Pancreas (tissue), 10 donors: ENCODE data around the gene MYL11. TPM values are rescaled to one million over a fixed set of nuclear protein-coding genes. Genes with fewer than 3 reads are reported as not detected.

Experiments
- ATAC-seq, 4 donors: fragments of 200-7000 bp; cut with Tn5 transposase; one replicate each; pipeline versions ENCODE4 v1.8.0 to v1.9.1; 2020; ENCODE audit warnings: mild to moderate bottlenecking in 4 of 4, moderate library complexity in 4 of 4
- DNase-seq, 6 donors: peaks; one replicate each; pipeline ENCODE4 v3.0.0-alpha.2; 2020
- FAIRE-seq: peaks from 2 replicates; lab custom pipeline; 2012; peaks lifted over from hg19 to GRCh38; lab: Jason Lieb, UNC
- H3K27ac ChIP-seq, 4 donors: fragments of 200-600 bp; sonication (generic); 1 replicate in 3 of 4; 2 replicates in 1 of 4; pipeline versions ENCODE4 v1.5.0 to v1.8.0; 2020
- H3K27me3 ChIP-seq, 4 donors: fragments of 200-600 bp; one replicate each; pipeline ENCODE4 v1.8.0; 2021
- H3K36me3 ChIP-seq, 3 donors: fragments of 200-600 bp; sonication (generic) in 1 of 3; one replicate each; pipeline versions ENCODE4 v1.5.0 to v1.8.0; 2020 to 2021
- H3K4me1 ChIP-seq, 3 donors: fragments of 200-600 bp; one replicate each; pipeline ENCODE4 v1.8.0; 2021
- H3K4me3 ChIP-seq, 4 donors: fragments of 200-600 bp; sonication (generic) in 2 of 4; one replicate each; pipeline versions ENCODE4 v1.5.0 to v1.8.0; 2020 to 2021
- H3K9me3 ChIP-seq, 4 donors: fragments of 200-600 bp; one replicate each; pipeline ENCODE4 v1.8.0; 2021
- WGBS, 2 donors: extraction: QIAGEN DNeasy Blood & Tissue Kit; methylation state at CpG; one replicate each; pipeline ENCODE4 v1.1.7; 2013; 5-methylcytosine and 5-hydroxymethylcytosine counted together
- intact Hi-C, 3 donors: fragments of 100-400 bp; cut with DNase I; formaldehyde crosslinking; loops; one replicate each; pipeline versions ENCODE4 v1.11.1 to v1.14.2; 2022
- polyA plus RNA-seq, 2 donors: library from polyadenylated mRNA; stranded (reverse); fragments of 200-250 nt; gene quantifications; one replicate each; pipeline ENCODE4 v1.2.3, GENCODE V29; 2013
- total RNA-seq, 6 donors: library from RNA; stranded (reverse); fragmentation: NEBNext Ultra II Directional in 4 of 6; extraction: Animal tissue kit (Norgen Biotek cat#: 25700) in 4 of 6; gene quantifications; one replicate each; pipeline versions ENCODE4 v1.2.1 to v1.2.4, GENCODE V29; 2021 to 2023
- TF ChIP-seq, protein P1 (sequence below), 4 donors: fragments of 200-600 bp; sonication (generic) in 3 of 4; IDR thresholded peaks; one replicate each; pipeline versions ENCODE4 v1.5.0 to v1.8.0; 2021; ENCODE audit warnings: antibody characterized with exemption in 4 of 4
- donor health status: healthy with polysubstance abuse.
- donor health status: DM: no; HTN: no; CAD: no; lungs with moderate emphysema.
- donor health status: DM: no; HTN: no; CAD: no.
- donor health status: control.
- donor health status: control.
- donor health status: Bipolar disorder and iron deficiency.
- donor health status: DM: yes; HTN: yes; CAD: no.
- donor health status: DM: no; HTN: no; CAD: no.
- donor health status: DM: no; HTN: no; CAD: no.
- donor health status: DM: yes; HTN: yes; CAD: no.

The MYL11 gene
- total and polyA plus RNA-seq, 8 donors: 0.24 to 0.84 (median 0.31) TPM; not detected in 3

DNA sequence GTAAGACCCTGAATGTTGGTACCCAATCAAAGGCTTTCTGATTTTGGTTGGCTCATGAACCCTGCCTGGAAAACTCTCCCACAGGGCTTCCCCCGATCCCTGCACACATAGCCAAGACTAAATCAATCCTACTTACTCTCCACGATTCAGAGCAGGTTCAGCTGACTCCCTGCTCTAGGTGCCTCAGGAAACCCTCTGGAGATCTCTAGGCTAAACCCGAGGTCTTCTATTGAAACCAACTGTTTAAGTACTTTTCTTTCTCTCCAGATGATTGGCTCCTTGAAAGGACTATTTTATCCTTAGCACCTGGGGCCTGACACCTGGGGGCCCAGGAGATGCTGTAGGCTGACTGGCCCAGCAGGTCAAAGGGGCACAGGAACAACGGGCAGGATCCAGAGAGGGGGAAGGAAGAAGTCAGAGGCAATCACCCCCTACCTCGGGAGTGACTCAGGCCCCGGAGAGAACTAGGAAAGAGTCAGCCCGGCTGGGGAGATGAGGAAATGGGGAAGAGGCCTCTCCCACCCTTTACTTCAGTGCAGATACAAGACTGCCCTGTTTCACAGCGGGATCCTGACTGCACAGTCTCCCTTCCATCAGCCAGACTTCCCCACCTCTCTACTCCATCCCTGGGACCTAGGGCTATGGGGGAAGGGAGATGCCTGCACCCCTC lies 6.3 kb upstream of the MYL11 start:
- H3K9me3 ChIP-seq: no peaks in the 10 kb centered on the region
- FAIRE-seq (no peak), ATAC-seq (no peak), DNase-seq (peak in 2 of 6 donors; percentile 21 to 24)
- WGBS, 2 donors: 1% methylated on average over 7 to 8 of the region's 8 CpGs
- TF ChIP-seq, protein P1, sequence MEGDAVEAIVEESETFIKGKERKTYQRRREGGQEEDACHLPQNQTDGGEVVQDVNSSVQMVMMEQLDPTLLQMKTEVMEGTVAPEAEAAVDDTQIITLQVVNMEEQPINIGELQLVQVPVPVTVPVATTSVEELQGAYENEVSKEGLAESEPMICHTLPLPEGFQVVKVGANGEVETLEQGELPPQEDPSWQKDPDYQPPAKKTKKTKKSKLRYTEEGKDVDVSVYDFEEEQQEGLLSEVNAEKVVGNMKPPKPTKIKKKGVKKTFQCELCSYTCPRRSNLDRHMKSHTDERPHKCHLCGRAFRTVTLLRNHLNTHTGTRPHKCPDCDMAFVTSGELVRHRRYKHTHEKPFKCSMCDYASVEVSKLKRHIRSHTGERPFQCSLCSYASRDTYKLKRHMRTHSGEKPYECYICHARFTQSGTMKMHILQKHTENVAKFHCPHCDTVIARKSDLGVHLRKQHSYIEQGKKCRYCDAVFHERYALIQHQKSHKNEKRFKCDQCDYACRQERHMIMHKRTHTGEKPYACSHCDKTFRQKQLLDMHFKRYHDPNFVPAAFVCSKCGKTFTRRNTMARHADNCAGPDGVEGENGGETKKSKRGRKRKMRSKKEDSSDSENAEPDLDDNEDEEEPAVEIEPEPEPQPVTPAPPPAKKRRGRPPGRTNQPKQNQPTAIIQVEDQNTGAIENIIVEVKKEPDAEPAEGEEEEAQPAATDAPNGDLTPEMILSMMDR (IDR thresholded peaks at IDR 0.05): no peak
- peak overlapping the region in 2 of 4 donors; percentile 28 to 50 for H3K27ac ChIP-seq
- H3K4me3 ChIP-seq: peak overlapping the region; percentile 69 to 85 (median 75)
- intact Hi-C loops: no loop called here
- no peaks in the 10 kb centered on the region for H3K36me3 ChIP-seq
- peaks cover 0 to 23% (median 15%) of the 10 kb centered on the region in 3 donors for H3K4me1 ChIP-seq
- H3K27me3 ChIP-seq: no peaks in the 10 kb centered on the region

GRCh38 chr16:30368792-30369090 lies 5.9 kb upstream of the MYL11 start:
- H3K4me3 ChIP-seq: peak overlapping the region; percentile 69 to 85 (median 75)
- no peaks in the 10 kb centered on the region for H3K36me3 ChIP-seq
- intact Hi-C loops: no loop called here
- no peaks in the 10 kb centered on the region for H3K9me3 ChIP-seq
- H3K27ac ChIP-seq: peak overlapping the region in 3 of 4 donors; percentile 28 to 50 (median 49)
- no peak for DNase-seq
- TF ChIP-seq, protein P1 (IDR thresholded peaks at IDR 0.05): no peak
- WGBS, 2 donors: 10 to 11% methylated on average over 4 of the region's 4 CpGs
- ATAC-seq: no peak
- H3K27me3 ChIP-seq: no peaks in the 10 kb centered on the region
- H3K4me1 ChIP-seq: peaks cover 0 to 24% (median 15%) of the 10 kb centered on the region in 3 donors
- no peak for FAIRE-seq

DNA sequence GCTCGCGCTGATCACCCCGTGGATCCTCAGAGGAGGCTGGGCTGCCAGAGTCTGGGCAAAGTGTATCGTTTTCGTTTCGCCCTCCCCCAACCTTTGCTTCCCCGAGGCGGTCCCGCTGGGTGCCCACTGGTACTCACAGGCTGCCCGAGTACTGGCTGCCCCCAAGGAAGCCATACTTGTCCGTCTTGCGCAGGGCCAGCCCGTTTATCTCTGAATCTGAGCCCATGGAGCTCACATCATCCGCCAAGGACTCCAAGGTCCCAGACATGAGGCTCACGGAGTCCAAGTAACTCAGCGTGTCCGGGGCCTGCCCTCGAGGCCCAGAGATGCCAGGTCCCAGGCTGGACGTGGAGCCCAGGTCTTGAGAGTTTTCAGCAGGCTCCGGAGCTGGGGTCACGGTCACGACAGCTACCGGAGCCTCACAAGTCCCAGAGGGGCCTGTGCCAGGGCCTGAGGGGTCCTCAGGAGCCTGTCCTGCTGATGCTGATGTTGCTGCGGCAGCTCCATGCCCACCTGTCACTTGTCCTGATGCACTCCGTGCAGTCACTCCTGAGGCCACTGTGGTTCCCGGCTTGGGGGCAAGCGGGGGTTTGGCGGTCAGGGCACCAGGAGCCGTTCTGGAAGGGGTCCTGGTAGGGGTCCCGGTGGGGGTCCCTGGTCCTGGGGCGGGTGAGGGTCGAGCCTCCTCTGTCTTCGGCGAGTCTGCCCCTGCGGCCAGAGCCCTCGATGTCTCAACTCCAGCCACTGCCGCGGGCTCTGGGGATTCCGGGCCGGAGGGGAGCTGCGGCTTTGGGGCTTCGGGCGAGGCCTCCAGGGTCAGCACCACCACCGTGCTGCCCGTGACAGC lies 5.3 kb upstream of the MYL11 start:
- TF ChIP-seq, protein P1 (IDR thresholded peaks at IDR 0.05): no peak
- H3K27ac ChIP-seq: peak overlapping the region; percentile 36 to 52 (median 50)
- no peaks in the 10 kb centered on the region for H3K36me3 ChIP-seq
- 1% methylated on average over 30 to 45 of the region's 45 CpGs for WGBS, 2 donors
- no peaks in the 10 kb centered on the region for H3K27me3 ChIP-seq
- intact Hi-C loops: no loop called here
- ATAC-seq (no peak), DNase-seq (peak in 3 of 6 donors; percentile 48 to 87 (median 66)), FAIRE-seq (no peak)
- peaks cover 5 to 24% (median 15%) of the 10 kb centered on the region in 3 donors for H3K4me1 ChIP-seq
- H3K9me3 ChIP-seq: no peaks in the 10 kb centered on the region
- peak overlapping the region; percentile 69 to 85 (median 75) for H3K4me3 ChIP-seq

DNA sequence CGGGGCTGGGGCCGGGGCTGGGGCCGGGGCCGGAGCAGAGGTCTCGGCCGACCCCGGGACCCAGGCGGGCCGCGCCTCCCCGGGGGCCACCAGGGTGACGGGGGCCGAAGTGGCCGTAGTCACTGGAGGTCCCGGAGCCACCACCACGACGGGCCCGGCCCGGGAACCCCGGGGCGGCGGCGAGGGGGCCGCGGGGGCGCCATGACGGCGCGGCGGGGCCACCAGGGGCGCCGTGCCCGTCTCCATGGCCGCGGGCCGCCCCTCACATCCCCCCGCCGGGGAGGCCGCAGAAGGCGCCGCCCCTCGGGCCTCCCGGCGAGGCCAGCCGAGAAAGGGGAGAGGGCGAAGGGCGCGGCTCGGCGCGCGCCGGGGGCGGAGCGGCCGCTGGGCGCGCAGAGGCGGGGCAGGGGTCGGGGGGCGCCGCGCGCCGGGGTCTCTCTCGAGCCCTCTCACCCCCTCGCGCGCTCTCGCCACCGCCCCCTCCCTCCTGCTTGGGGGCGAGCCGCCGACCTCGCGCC lies 4.6 kb upstream of the MYL11 start:
- intact Hi-C loops: no loop called here
- no peak for ATAC-seq

More for the DNA sequence above, 4.6 kb upstream of the MYL11 start:
- Histone ChIP-seq H3K4me1 (peaks cover 7 to 24% (median 15%) of the 10 kb centered on the region in 3 donors), H3K9me3 (no peaks in the 10 kb centered on the region), H3K27ac (peak overlapping the region; percentile 36 to 52 (median 50)), H3K36me3 (no peaks in the 10 kb centered on the region), H3K4me3 (peak overlapping the region; percentile 69 to 85 (median 75)), H3K27me3 (no peaks in the 10 kb centered on the region)
- TF ChIP-seq, protein P1 (IDR thresholded peaks at IDR 0.05): no peak
- DNase-seq (no peak), FAIRE-seq (no peak)
- 0 to 1% methylated on average over 4 to 76 of the region's 76 CpGs for WGBS, 2 donors
